ENCODE results near the gene PNMT. TPM values are rescaled to one million over a fixed set of nuclear protein-coding genes. Genes with fewer than 3 reads are reported as not detected.

PNMT gene
- total and polyA plus RNA-seq, 4 donors, result 0.99 to 6.2 (median 5.9) TPM

GRCh38 chr17:39653316-39653661 is 15.0 kb upstream of the PNMT start:
- H3K4me1 ChIP-seq (ENCODE audit: control insufficient read depth, insufficient read depth, low read length), result peaks cover 49% of the 10 kb centered on the region
- H3K4me3 ChIP-seq (ENCODE audit: low read depth, low read length), result peak overlapping the region; percentile 3
- peak overlapping the region; percentile 95 for H3K27ac ChIP-seq (ENCODE audit: low read depth, low read length)
- H3K9me3 ChIP-seq (ENCODE audit: control insufficient read depth, insufficient read depth, low read length), result no peaks in the 10 kb centered on the region
- H3K36me3 ChIP-seq (ENCODE audit: control insufficient read depth, insufficient read depth, low read length), result peaks cover 60% of the 10 kb centered on the region
- no peaks in the 10 kb centered on the region for H3K27me3 ChIP-seq (ENCODE audit: control insufficient read depth, insufficient read depth, low read length)
- DNase-seq (ENCODE audit: low read depth in 4 of 6, low spot score in 6 of 6), result no peak
- WGBS (ENCODE audit: insufficient coverage), result 72% methylated on average over 11 of the region's 12 CpGs

- Histone ChIP-seq H3K9me3 (ENCODE audit: control insufficient read depth, insufficient read depth, low read length) (no peaks in the 10 kb centered on the region), H3K4me3 (ENCODE audit: low read depth, low read length) (peak overlapping the region; percentile 3), H3K36me3 (ENCODE audit: control insufficient read depth, insufficient read depth, low read length) (peaks cover 62% of the 10 kb centered on the region), H3K4me1 (ENCODE audit: control insufficient read depth, insufficient read depth, low read length) (peaks cover 46% of the 10 kb centered on the region), H3K27ac (ENCODE audit: low read depth, low read length) (peak overlapping the region; percentile 95), H3K27me3 (ENCODE audit: control insufficient read depth, insufficient read depth, low read length) (no peaks in the 10 kb centered on the region)
- DNase-seq (ENCODE audit: low read depth in 4 of 6, low spot score in 6 of 6), result peak in 2 of 6 donors; percentile 50 to 64
- 63% methylated on average over 11 of the region's 14 CpGs for WGBS (ENCODE audit: insufficient coverage)
Measured at GRCh38 chr17:39653662-39654331, 14.5 kb upstream of the PNMT start.

- H3K9me3 ChIP-seq (ENCODE audit: control insufficient read depth, insufficient read depth, low read length), result no peaks in the 10 kb centered on the region
- H3K27me3 ChIP-seq (ENCODE audit: control insufficient read depth, insufficient read depth, low read length), result no peaks in the 10 kb centered on the region
- H3K4me3 ChIP-seq (ENCODE audit: low read depth, low read length), result no peak overlapping the region
- H3K27ac ChIP-seq (ENCODE audit: low read depth, low read length), result no peak overlapping the region
- peaks cover 48% of the 10 kb centered on the region for H3K4me1 ChIP-seq (ENCODE audit: control insufficient read depth, insufficient read depth, low read length)
- peaks cover 73% of the 10 kb centered on the region for H3K36me3 ChIP-seq (ENCODE audit: control insufficient read depth, insufficient read depth, low read length)
- no peak for DNase-seq (ENCODE audit: low read depth in 4 of 6, low spot score in 6 of 6)
- WGBS (ENCODE audit: insufficient coverage), result 80% methylated on average over 1 of the region's 2 CpGs
Measured at GRCh38 chr17:39655105-39655504, 13.1 kb upstream of the PNMT start.

GRCh38 chr17:39658346-39658745 is 9.9 kb upstream of the PNMT start:
- peaks cover 42% of the 10 kb centered on the region for H3K4me1 ChIP-seq (ENCODE audit: control insufficient read depth, insufficient read depth, low read length)
- peaks cover 95% of the 10 kb centered on the region for H3K36me3 ChIP-seq (ENCODE audit: control insufficient read depth, insufficient read depth, low read length)
- 88% methylated on average over 11 of the region's 11 CpGs for WGBS (ENCODE audit: insufficient coverage)
- no peak overlapping the region for H3K27ac ChIP-seq (ENCODE audit: low read depth, low read length)
- no peak overlapping the region for H3K4me3 ChIP-seq (ENCODE audit: low read depth, low read length)
- no peak for DNase-seq (ENCODE audit: low read depth in 4 of 6, low spot score in 6 of 6)
- H3K27me3 ChIP-seq (ENCODE audit: control insufficient read depth, insufficient read depth, low read length), result no peaks in the 10 kb centered on the region
- H3K9me3 ChIP-seq (ENCODE audit: control insufficient read depth, insufficient read depth, low read length), result no peaks in the 10 kb centered on the region

GRCh38 chr17:39658760-39659159 is 9.5 kb upstream of the PNMT start:
- no peak overlapping the region for H3K4me3 ChIP-seq (ENCODE audit: low read depth, low read length)
- peak overlapping the region; percentile 50 for H3K27ac ChIP-seq (ENCODE audit: low read depth, low read length)
- no peaks in the 10 kb centered on the region for H3K9me3 ChIP-seq (ENCODE audit: control insufficient read depth, insufficient read depth, low read length)
- 100% methylated on average over 1 of the region's 3 CpGs for WGBS (ENCODE audit: insufficient coverage)
- peaks cover 38% of the 10 kb centered on the region for H3K4me1 ChIP-seq (ENCODE audit: control insufficient read depth, insufficient read depth, low read length)
- no peak for DNase-seq (ENCODE audit: low read depth in 4 of 6, low spot score in 6 of 6)
- peaks cover 94% of the 10 kb centered on the region for H3K36me3 ChIP-seq (ENCODE audit: control insufficient read depth, insufficient read depth, low read length)
- no peaks in the 10 kb centered on the region for H3K27me3 ChIP-seq (ENCODE audit: control insufficient read depth, insufficient read depth, low read length)

GRCh38 chr17:39659279-39660010 is 8.8 kb upstream of the PNMT start:
- WGBS (ENCODE audit: insufficient coverage), result 75% methylated on average over 4 of the region's 15 CpGs

GRCh38 chr17:39660011-39660360 is 8.3 kb upstream of the PNMT start:
- 89% methylated on average over 5 of the region's 5 CpGs for WGBS (ENCODE audit: insufficient coverage)
- peaks cover 27% of the 10 kb centered on the region for H3K4me1 ChIP-seq (ENCODE audit: control insufficient read depth, insufficient read depth, low read length)
- H3K9me3 ChIP-seq (ENCODE audit: control insufficient read depth, insufficient read depth, low read length), result no peaks in the 10 kb centered on the region

More at GRCh38 chr17:39659279-39660010, 8.8 kb upstream of the PNMT start:
- Histone ChIP-seq H3K36me3 (ENCODE audit: control insufficient read depth, insufficient read depth, low read length) (peaks cover 93% of the 10 kb centered on the region), H3K4me3 (ENCODE audit: low read depth, low read length) (no peak overlapping the region), H3K27ac (ENCODE audit: low read depth, low read length) (peak overlapping the region; percentile 50), H3K9me3 (ENCODE audit: control insufficient read depth, insufficient read depth, low read length) (no peaks in the 10 kb centered on the region), H3K27me3 (ENCODE audit: control insufficient read depth, insufficient read depth, low read length) (no peaks in the 10 kb centered on the region), H3K4me1 (ENCODE audit: control insufficient read depth, insufficient read depth, low read length) (peaks cover 31% of the 10 kb centered on the region)
- DNase-seq (ENCODE audit: low read depth in 4 of 6, low spot score in 6 of 6), result no peak

GRCh38 chr17:39660397-39661385 is 7.6 kb upstream of the PNMT start:
- peaks cover 88% of the 10 kb centered on the region for H3K36me3 ChIP-seq (ENCODE audit: control insufficient read depth, insufficient read depth, low read length)
- H3K27me3 ChIP-seq (ENCODE audit: control insufficient read depth, insufficient read depth, low read length), result no peaks in the 10 kb centered on the region
- peaks cover 30% of the 10 kb centered on the region for H3K4me1 ChIP-seq (ENCODE audit: control insufficient read depth, insufficient read depth, low read length)
- no peaks in the 10 kb centered on the region for H3K9me3 ChIP-seq (ENCODE audit: control insufficient read depth, insufficient read depth, low read length)
- no peak for DNase-seq (ENCODE audit: low read depth in 4 of 6, low spot score in 6 of 6)
- peak overlapping the region; percentile 47 for H3K27ac ChIP-seq (ENCODE audit: low read depth, low read length)
- WGBS (ENCODE audit: insufficient coverage), result 90% methylated on average over 33 of the region's 35 CpGs
- no peak overlapping the region for H3K4me3 ChIP-seq (ENCODE audit: low read depth, low read length)

More at GRCh38 chr17:39660011-39660360, 8.3 kb upstream of the PNMT start:
- no peak for DNase-seq (ENCODE audit: low read depth in 4 of 6, low spot score in 6 of 6)
- H3K27me3 ChIP-seq (ENCODE audit: control insufficient read depth, insufficient read depth, low read length), result no peaks in the 10 kb centered on the region
- peak overlapping the region; percentile 47 for H3K27ac ChIP-seq (ENCODE audit: low read depth, low read length)
- H3K36me3 ChIP-seq (ENCODE audit: control insufficient read depth, insufficient read depth, low read length), result peaks cover 91% of the 10 kb centered on the region
- no peak overlapping the region for H3K4me3 ChIP-seq (ENCODE audit: low read depth, low read length)

GRCh38 chr17:39661744-39662541 is 6.3 kb upstream of the PNMT start:
- no peak for DNase-seq (ENCODE audit: low read depth in 4 of 6, low spot score in 6 of 6)
- H3K27ac ChIP-seq (ENCODE audit: low read depth, low read length), result no peak overlapping the region
- H3K27me3 ChIP-seq (ENCODE audit: control insufficient read depth, insufficient read depth, low read length), result peaks cover 5% of the 10 kb centered on the region
- no peak overlapping the region for H3K4me3 ChIP-seq (ENCODE audit: low read depth, low read length)
- H3K36me3 ChIP-seq (ENCODE audit: control insufficient read depth, insufficient read depth, low read length), result peaks cover 79% of the 10 kb centered on the region
- no peaks in the 10 kb centered on the region for H3K9me3 ChIP-seq (ENCODE audit: control insufficient read depth, insufficient read depth, low read length)
- peaks cover 42% of the 10 kb centered on the region for H3K4me1 ChIP-seq (ENCODE audit: control insufficient read depth, insufficient read depth, low read length)
- WGBS (ENCODE audit: insufficient coverage), result 94% methylated on average over 7 of the region's 8 CpGs

All from spinal cord (tissue), 10 donors.